Astrocyte of the cerebellum (primary cell): ENCODE results near the gene GOLIM4.

ENCODE experiments used
- DNase-seq: peaks from one replicate; pipeline ENCODE4 v3.0.0-alpha.2; 2011; ENCODE audit warnings: low read depth
- H3K4me3 ChIP-seq: 2 replicates; pipeline ENCODE4 v1.5.1; 2011; ENCODE audit warnings: mild to moderate bottlenecking, low read depth, low read length, moderate library complexity
- CTCF ChIP-seq: IDR thresholded peaks from 2 replicates; pipeline ENCODE4 v1.5.1; 2012; ENCODE audit warnings: low read length, low read depth, moderate library complexity, mild to moderate bottlenecking; ENCODE audit errors: missing control alignments
- in situ Hi-C: cut with HindIII; loops from 2 replicates; pipeline ENCODE4 v1.10.0; 2017; ENCODE audit warnings: low sequenced_read_pairs

The GOLIM4 gene

DNA sequence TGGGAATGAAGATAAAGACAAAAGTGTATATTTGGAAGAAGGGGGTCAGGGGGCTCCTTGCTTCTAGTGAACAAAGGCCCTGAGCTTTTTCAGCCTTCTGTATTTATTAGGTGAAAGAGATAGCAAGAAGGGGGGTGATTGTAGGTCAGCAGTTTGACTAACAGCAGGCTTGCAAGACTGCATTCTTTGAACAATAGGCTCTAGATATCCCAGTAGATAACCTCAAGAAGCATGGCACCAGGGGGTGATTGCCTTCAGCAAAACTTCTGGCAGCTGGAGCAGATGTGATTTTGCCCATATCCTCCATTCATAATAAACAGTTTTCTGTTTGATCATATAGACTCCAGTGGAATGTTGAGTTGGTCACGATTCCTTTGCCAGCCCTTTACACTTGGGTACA lies 31.7 kb upstream of the GOLIM4 start:
- in situ Hi-C loops: no loop called here
- TF ChIP-seq CTCF: no peak
- no peak overlapping the region for H3K4me3 ChIP-seq
- DNase-seq: no peak

GRCh38 chr3:168124791-168125190 lies 29.1 kb upstream of the GOLIM4 start:
- no peak for TF ChIP-seq CTCF
- in situ Hi-C loops: no loop called here
- no peak for DNase-seq
- no peak overlapping the region for H3K4me3 ChIP-seq

DNA sequence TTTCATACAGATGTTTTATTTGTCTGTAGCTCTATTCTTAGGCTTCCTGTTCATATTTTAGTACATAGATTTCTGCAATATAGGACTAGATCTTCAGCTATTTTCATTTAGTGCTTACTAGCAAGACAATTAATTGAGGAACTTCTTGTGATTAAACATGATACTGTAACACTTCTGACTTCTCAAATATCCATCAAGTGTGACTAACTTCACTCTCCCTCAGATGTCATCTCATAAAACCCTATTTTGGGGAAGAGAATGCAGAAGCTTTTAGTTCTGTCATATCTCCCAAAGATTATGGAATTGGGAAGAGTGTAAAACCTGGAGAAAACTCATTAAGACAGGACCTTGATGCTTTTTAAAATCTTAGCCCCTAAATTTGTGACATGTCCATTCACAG lies 28.6 kb upstream of the GOLIM4 start:
- H3K4me3 ChIP-seq: no peak overlapping the region
- TF ChIP-seq CTCF: no peak
- in situ Hi-C loops: no loop called here
- no peak for DNase-seq

DNA sequence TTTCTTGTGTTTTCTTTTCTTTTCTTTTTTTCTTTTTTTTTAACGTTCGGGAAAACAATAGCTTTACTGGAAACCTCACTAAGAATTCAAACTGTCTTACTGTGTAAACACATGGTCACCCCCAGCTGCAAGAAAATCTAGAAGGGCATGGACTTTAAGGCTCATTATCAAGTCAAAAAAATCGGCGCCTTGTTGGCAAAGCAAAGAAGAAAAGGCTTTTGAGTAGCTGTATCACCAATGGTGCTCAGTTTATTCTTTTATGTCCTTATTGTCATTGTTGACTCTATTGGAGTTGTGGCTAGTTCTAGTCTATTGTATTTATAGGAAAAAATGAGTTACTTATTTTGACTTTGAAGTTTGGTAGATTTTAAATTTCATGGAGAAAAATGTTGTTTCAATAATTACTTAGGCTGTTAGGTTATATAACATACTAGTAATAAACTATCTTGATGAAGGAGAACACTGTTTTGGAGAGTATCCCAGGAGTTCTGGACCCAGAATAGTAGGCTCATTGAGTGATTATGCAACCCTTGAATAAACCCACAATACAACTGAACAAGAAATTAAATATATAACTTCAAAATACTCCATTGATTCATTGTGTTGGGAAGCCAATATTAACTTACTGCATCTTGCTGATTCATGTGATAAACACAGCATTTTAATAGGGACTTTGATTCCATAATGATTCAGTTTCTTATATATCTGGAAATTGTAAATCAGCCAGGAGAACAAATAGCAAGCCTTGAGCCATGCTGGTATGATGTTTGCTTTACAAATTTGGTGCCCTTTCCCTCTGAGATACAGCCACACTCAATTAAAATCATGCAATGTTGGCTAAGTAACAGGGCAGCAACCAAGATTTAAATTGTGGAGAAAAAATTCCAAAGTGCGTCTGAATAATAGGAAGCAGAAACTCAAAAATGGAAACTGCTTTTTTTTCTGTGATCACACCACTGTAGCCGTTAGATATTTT lies 27.8 kb upstream of the GOLIM4 start:
- in situ Hi-C loops: no loop called here
- TF ChIP-seq CTCF: no peak
- H3K4me3 ChIP-seq: no peak overlapping the region

GRCh38 chr3:168121184-168122017 lies 25.7 kb upstream of the GOLIM4 start:
- peak; percentile 12 for DNase-seq
- no peak overlapping the region for H3K4me3 ChIP-seq
- no peak for TF ChIP-seq CTCF
- in situ Hi-C loops: no loop called here

More for the DNA sequence above, 27.8 kb upstream of the GOLIM4 start:
- DNase-seq: peak; percentile 12

- in situ Hi-C loops: no loop called here
- no peak overlapping the region for H3K4me3 ChIP-seq
These were observed 22.2 kb upstream of the GOLIM4 start for GRCh38 chr3:168117853-168118313.

More at GRCh38 chr3:168117853-168118313, 22.2 kb upstream of the GOLIM4 start:
- DNase-seq: no peak
- no peak for TF ChIP-seq CTCF
